NCI-H2029 (cell line): ENCODE results near the gene KDM2B.

ENCODE experiments used
- DNase-seq: peaks from one replicate; lab custom pipeline; 2025; lab: John Stamatoyannopoulos, UW

The KDM2B gene

DNA sequence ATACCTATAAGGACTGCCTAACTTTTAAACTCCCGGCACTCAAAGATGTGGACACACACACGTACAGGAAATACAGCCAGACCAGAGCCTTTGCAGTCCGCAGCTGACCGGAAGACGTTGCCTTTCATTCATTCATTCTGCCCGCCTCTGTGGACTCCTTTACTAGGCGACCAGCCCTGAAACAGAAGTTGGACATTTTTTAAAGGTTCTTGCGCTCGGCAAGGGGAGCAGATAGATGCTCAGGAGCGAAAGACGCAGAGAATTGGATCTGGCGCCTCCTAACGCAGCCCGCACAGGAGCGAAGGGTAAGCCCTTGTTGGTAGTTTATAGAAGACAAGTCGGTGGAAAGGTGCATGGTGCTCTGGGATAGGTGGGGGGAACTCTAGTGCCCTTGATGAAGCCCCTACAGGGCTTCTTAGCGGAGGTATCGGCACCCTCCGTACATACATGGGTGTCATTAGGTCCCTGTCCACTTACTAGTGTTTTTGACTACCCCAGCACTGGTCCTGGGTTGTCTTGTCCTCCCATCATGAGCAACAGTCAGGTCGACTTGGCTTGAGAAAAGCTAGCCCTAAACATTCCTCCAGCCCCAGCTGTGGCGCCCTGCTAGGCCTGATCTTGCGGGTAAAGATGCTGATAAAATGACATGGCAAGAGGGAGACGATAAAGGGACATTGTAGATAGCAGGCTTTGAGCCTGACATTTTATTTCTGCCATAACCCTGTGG, at the start of gene KDM2B:
Gene KDM2B (minus strand): TSS at position 65 of the 727 bp plus-strand sequence. CDS start 112 bp downstream, outside the sequence.
- DNase-seq: no peak

DNA sequence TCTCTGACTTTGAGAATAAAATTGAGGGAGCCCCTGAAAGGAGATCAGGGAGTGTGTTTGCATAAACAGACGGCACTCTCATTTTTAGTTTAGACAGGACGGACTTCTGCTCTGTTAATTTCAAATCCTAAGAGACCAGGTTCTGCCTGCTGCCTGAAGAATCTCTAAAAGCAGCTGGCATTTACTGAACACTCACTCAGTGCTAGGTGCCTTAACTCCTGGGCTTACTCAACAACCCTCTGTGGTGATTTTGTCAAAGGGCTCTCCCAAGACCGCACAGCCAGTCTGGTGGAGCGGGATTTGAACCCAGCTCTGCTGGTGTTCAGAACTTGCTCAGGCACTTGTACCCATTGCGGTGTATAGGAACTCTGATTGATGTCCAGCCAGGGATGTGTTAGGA, 47.7 kb upstream of the KDM2B start:
- no peak for DNase-seq

DNA sequence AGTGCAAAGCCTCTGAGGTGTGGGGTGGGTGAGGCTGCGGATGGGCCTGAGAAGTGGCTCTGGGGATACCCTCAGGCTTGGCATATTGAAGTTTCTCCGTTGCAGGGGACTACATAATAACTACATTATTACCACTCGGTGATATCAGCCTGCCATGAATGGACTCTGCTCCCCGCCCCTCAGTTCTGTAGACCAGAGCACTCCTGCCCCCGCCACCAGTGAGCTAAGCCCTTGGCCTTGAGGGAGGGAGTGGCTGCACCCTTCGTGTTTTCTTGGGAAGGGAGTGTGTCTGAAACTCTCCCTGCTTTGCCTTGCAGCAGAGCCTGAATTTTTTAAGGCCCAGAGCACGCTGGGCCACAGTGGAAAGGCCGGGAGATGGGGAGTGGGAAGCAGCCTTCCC, 47.2 kb upstream of the KDM2B start:
- DNase-seq: no peak

- DNase-seq: no peak
Observed at GRCh38 chr12:121626853-121627640, 46.2 kb upstream of the KDM2B start.

DNA sequence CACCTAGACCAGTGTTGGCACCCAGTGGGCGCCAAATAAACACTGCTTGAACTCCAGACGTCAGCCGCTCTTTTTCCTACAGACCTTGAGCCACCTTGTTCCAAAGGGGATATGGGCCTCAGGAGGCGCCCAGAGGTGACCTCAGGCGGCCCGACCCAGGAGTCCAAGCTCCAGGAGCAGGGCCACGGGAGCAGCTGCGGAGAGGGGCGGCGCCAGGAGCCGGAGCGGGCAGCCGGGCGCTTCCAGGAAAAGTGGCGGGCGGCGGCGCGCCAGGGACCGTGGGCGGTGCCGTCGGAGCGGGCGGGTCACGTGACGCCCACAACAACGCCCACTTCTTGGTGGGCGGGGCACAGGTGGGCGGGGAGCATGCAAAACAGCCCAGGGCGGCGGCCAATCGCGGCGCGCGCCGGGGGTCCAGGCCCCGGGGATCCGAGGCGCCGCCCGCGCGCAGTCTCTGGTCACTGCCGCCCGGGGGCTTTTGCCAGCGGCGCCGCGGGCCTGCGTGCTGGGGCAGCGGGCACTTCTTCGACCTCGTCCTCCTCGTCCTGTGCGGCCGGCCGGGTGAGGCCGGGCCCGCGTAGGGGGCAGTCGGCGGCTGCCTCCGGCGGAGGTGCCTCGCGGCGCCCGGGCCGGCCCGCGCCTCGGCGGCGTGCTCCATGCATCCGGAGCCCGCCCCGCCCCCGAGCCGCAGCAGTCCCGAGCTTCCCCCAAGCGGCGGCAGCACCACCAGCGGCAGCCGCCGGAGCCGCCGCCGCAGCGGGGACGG, 45.4 kb upstream of the KDM2B start, which contains the start of gene ORAI1:
Gene ORAI1 (plus strand): TSS at position 444 of the 766 bp plus-strand sequence.
- peak; percentile 89 for DNase-seq

DNA sequence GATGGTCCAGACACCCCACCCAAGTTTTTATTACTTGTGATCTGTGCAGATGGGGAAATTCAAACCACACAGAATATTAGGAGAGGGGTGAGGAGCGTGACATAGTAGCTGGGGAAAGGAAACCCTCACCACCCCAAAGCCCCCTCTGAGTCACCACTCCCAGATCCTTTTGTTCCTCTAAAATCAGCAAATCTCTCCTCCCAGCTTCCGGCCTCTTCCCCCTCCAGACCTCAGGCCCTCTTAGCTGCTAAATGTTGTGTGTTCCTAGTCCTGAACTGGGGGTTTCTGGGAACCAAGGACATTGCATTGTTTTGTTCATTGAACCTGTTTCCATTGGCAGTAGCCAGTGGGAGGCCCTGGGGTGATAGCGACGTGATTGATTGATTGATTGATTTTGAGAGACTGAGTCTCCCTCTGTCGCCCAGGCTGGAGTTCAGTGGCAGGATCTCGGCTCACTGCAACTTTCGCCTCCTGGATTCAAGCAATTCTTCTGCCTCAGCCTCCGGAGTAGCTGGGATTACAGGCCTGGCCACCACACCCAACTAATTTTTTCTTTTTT, 39.6 kb upstream of the KDM2B start:
- DNase-seq: no peak

DNA sequence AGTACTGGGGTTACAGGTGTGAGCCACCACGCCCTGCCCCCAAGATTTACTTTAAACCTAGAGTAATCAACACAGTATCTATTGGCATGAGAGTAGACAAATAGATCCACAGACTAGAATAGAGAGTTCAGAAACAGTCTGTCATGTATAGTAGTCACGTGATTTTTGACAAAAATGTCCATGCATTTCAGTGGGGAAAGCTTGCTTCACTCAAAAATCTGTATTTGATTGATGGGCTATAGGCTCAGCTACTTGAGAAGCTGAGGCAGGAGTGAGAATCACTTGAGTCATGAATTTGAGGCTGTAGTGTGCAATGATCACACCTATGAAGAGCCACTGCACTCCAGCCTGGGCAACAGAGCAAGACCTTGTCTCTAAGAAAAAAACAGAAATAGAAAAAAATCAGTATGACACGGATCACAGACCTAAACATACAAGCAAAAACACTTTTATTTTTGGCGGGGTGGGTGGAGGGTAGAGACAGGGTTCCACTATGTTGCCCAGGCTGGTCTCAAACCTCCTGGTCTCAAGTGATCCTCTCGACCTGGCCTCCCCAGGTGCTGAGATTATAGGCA, 37.9 kb upstream of the KDM2B start:
- DNase-seq: no peak

DNA sequence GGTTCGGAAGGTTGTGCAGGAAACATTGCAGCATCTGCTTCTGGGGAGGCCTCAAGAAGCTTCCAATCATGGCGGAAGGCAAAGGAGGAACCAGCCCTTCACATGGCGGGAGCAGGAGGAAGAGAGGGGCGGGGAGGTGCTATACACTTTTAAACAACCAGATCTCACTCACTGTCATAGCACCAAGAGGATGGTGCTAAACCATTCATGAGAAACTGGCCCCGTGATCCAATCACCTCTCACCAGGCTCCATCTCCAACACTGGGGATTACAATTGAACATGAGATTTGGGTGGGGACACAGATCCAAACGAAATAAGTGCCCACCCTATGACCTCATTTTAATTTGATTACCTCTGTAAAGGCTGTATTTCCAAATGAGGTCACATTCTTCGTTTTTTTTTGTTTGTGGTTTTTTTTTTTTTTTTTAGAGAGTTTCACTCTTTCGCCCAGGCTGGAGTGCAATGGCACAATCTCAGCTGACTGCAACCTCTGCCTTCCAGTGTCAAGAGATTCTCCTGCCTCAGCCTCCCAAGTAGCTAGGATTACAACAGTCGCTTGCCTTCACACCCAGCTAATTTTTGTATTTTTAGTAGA, 34.1 kb upstream of the KDM2B start:
- no peak for DNase-seq

GRCh38 chr12:121613462-121613861, 32.6 kb upstream of the KDM2B start:
- no peak for DNase-seq

DNA sequence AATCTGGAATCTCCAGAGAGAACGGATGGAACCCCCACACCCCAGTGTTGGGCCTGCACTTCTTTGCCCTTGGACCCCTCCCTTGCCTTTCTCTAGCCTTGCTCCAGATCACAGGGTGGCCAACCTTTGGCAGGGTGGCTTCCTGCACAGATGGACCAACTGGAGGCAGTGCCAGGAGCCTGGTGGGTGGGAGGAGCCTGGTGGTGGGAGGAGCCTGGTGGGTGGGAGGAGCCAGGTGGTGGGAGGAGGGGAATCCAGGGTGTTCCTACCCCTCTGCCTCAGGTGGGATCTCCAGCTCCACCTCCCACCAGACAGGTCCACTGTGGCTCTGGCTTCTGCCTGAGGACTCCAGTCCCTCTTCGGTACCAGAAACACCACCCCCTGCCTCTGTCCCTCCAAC, 30.5 kb upstream of the KDM2B start:
- DNase-seq: no peak

DNA sequence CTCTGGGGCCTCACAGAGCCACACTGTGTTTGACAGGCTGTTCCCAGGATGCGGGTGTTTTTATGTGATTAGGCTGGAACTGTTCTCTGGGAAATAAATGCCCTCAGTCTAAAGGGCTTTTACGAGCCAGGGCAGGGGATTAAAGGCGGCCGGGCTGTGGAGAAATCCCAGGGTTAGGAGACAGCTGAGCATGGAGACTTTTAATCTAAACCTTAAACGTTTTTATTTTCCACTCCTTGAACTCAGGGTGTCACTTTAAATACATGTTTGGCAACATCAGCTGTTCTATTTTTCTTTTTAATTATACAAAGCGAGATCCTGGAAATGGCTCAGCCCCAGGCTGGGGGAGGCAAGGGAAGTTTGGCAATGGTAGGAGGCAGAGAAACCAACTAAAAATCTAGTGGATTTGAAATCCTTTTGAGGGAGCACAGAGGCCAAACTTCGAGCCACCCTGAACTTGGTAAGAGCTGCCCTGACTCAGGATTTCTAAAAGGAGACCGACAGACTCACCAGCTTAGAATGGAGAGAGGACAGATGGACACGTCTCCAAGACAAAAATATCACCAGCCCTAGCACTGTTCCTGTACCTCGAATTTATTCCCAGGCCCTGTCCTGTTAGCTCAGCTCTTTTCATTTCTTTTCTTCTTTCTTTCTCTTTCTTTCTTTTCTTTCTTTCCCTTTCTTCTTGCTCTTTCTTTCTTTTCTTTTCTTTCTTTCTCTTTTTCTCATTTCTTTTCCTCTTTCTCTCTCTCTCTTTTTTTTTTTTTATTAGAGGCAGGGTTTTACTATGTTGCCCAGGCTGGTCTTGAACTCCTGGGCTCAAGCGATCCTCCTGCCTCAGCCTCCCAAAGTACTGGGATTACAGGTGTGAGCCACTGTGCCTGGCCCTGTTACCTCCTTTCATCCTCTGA, 29.7 kb upstream of the KDM2B start:
- no peak for DNase-seq

GRCh38 chr12:121608301-121608700, 27.5 kb upstream of the KDM2B start:
- no peak for DNase-seq

GRCh38 chr12:121603581-121603980, 22.8 kb upstream of the KDM2B start:
- DNase-seq: no peak

DNA sequence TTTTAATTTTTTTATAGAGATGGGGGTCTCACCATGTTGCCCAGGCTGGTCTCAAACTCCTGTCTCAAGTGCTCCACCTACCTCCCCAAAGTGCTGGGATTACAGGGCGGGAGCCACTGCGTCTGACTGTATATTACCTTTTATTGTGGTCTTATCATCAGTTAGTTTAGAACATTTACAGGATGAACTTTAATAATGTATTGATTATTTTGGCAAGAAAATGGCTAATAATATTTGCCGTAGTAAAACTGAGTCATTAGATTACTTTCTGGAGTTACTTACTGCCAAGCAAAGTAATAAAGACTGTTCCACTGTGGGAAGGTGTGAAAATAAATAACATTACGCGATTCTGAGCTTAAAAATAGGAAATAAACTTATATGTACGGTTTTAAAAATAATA, 21.9 kb upstream of the KDM2B start:
- DNase-seq: no peak

- no peak for DNase-seq
Observed at GRCh38 chr12:121600702-121601336, 20.0 kb upstream of the KDM2B start.

GRCh38 chr12:121596526-121596925, 15.7 kb upstream of the KDM2B start:
- no peak for DNase-seq

DNA sequence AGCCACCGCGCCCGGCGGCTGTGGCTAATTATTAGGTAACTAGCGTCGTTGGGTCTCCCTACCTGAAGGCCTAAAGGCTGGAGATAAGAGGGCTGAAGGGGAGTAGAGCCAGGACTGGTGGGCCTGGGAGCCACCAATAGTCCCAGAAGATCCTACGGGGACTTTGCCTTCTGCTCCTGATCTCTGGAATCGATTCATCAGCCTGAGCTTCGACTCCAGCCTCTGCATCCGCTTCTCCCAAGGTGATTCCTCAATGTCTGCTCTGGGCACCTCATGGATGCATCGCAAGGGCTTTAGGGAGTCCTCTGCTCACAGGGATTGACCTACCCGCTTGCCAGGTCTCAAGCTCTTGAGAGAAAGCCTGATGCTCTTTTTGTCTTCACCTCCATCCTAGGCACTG, 14.7 kb upstream of the KDM2B start:
- no peak for DNase-seq

GRCh38 chr12:121592320-121592719, 11.5 kb upstream of the KDM2B start:
- no peak for DNase-seq

GRCh38 chr12:121590476-121591143, 9.8 kb upstream of the KDM2B start:
- no peak for DNase-seq
